ENCODE data around the gene PTPN4. TPM values are rescaled to one million over a fixed set of nuclear protein-coding genes. Genes with fewer than 3 reads are reported as not detected.

The PTPN4 gene
- total and polyA plus RNA-seq, 9 of the 15 experiments (the other 6 are each of a cell fraction or from before 2014, with no cell fraction given): 5.0 to 32.8 (median 27.3) TPM

DNA sequence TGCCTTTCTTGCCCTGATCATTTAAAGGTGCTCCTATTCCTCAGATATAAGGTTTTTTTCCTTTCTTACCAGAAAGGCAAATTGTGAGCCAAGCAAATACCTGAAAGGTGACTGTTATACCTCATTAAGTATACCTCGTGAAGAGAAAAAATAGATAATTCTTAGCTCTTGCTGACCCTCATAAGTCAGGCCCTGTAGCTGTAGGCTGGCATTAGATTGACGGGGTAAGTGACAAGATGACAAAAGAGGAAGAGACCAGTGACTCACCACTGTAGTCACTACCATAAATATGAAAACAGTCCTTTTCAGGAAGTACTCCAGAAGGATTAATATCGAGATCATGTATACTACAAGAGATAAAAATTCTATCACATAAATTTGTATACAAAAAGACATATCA, 104.6 kb downstream of the PTPN4 start (continued):
- TF ChIP-seq, protein P1, sequence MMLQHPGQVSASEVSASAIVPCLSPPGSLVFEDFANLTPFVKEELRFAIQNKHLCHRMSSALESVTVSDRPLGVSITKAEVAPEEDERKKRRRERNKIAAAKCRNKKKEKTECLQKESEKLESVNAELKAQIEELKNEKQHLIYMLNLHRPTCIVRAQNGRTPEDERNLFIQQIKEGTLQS (IDR thresholded peaks at IDR 0.05): peak; percentile 89
- TF ChIP-seq, protein P1 (CRISPR knock-in tag; conservative IDR thresholded peaks at IDR 0.05): no peak; the same call in 1 of the 2 replicates
- TF ChIP-seq HNRNPUL1 (IDR thresholded peaks at IDR 0.05; ENCODE audit: low read length) (no peak), JUND (IDR thresholded peaks at IDR 0.05; ENCODE audit: borderline replicate concordance, low read depth, low read length) (peak; percentile 90), JUND (tag; IDR thresholded peaks at IDR 0.05; ENCODE audit: borderline replicate concordance, low read depth, low read length) (peak; percentile 89), SPI1 (IDR thresholded peaks at IDR 0.05; ENCODE audit: borderline replicate concordance, low read depth, low read length) (peak; percentile 92), FOSL1 (tag; conservative IDR thresholded peaks at IDR 0.05) (peak; percentile 96), TEAD4 (IDR thresholded peaks at IDR 0.05; ENCODE audit: low read length) (0 out of 2 replicates have a peak, but pooled peaks have one; percentile 5), TEAD4 (CRISPR knock-in tag; IDR thresholded peaks at IDR 0.05; ENCODE audit: borderline replicate concordance) (no peak), ATF1 (CRISPR knock-in tag; IDR thresholded peaks at IDR 0.05) (no peak), ATF1 (tag; IDR thresholded peaks at IDR 0.05) (peak; percentile 43), JUN (IDR thresholded peaks at IDR 0.05; ENCODE audit: borderline replicate concordance, low read depth, low read length) (peak; percentile 77), JUN (CRISPR knock-in tag; IDR thresholded peaks at IDR 0.05; ENCODE audit: borderline replicate concordance) (no peak), ZNF584 (CRISPR knock-in tag; IDR thresholded peaks at IDR 0.05; ENCODE audit: low read depth) (0 out of 2 replicates have a peak, but pooled peaks have one; percentile 31), SMARCA4 (IDR thresholded peaks at IDR 0.05) (peak; percentile 55; the same call in 1 of the 2 replicates), ZNF175 (CRISPR knock-in tag; IDR thresholded peaks at IDR 0.05; ENCODE audit: low read depth) (no peak), ZNF311 (CRISPR knock-in tag; IDR thresholded peaks at IDR 0.05) (0 out of 2 replicates have a peak, but pooled peaks have one; percentile 18), ASH1L (IDR thresholded peaks at IDR 0.05; ENCODE audit: borderline replicate concordance, low read depth, partially characterized antibody) (no peak), CREM (IDR thresholded peaks at IDR 0.05; ENCODE audit: low read depth) (peak; percentile 59), E4F1 (CRISPR knock-in tag; IDR thresholded peaks at IDR 0.05; ENCODE audit: borderline replicate concordance) (no peak), CREB1 (IDR thresholded peaks at IDR 0.05) (peak; percentile 48; the same call in 1 of the 2 replicates), CREB1 (CRISPR knock-in tag; IDR thresholded peaks at IDR 0.05) (no peak), THRAP3 (IDR thresholded peaks at IDR 0.05; ENCODE audit: borderline replicate concordance) (no peak)
- TF ChIP-seq, protein P2, sequence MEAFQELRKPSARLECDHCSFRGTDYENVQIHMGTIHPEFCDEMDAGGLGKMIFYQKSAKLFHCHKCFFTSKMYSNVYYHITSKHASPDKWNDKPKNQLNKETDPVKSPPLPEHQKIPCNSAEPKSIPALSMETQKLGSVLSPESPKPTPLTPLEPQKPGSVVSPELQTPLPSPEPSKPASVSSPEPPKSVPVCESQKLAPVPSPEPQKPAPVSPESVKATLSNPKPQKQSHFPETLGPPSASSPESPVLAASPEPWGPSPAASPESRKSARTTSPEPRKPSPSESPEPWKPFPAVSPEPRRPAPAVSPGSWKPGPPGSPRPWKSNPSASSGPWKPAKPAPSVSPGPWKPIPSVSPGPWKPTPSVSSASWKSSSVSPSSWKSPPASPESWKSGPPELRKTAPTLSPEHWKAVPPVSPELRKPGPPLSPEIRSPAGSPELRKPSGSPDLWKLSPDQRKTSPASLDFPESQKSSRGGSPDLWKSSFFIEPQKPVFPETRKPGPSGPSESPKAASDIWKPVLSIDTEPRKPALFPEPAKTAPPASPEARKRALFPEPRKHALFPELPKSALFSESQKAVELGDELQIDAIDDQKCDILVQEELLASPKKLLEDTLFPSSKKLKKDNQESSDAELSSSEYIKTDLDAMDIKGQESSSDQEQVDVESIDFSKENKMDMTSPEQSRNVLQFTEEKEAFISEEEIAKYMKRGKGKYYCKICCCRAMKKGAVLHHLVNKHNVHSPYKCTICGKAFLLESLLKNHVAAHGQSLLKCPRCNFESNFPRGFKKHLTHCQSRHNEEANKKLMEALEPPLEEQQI (IDR thresholded peaks at IDR 0.05): peak; percentile 58
- TF ChIP-seq, protein P3, sequence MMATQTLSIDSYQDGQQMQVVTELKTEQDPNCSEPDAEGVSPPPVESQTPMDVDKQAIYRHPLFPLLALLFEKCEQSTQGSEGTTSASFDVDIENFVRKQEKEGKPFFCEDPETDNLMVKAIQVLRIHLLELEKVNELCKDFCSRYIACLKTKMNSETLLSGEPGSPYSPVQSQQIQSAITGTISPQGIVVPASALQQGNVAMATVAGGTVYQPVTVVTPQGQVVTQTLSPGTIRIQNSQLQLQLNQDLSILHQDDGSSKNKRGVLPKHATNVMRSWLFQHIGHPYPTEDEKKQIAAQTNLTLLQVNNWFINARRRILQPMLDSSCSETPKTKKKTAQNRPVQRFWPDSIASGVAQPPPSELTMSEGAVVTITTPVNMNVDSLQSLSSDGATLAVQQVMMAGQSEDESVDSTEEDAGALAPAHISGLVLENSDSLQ (IDR thresholded peaks at IDR 0.05): peak; percentile 90

Measured in K562 (cell line).